Hepatocyte (in vitro differentiated cells): ENCODE measurements around the gene XRCC1. TPM values are rescaled to one million over a fixed set of nuclear protein-coding genes. Genes with fewer than 3 reads are reported as not detected.
"Not testable (repeated sequence)": the region's sequence is repeated elsewhere in the genome, so short reads cannot be mapped to it uniquely, and the experiment has no call there.

Experiments used
- DNase-seq: peaks from one replicate; pipeline ENCODE4 v3.0.0-alpha.2; 2016; ENCODE audit warnings: low spot score
- H2AFZ ChIP-seq: fragments of 200-600 bp; sonication (generic); 2 replicates; pipeline ENCODE4 v1.6.0; 2016; ENCODE audit warnings: antibody characterized with exemption, mild to moderate bottlenecking
- H3K27ac ChIP-seq: fragments of 200-600 bp; sonication (generic); 2 replicates; pipeline ENCODE4 v1.5.1; 2016; ENCODE audit warnings: mild to moderate bottlenecking
- H3K27me3 ChIP-seq: fragments of 200-600 bp; sonication (generic); 2 replicates; pipeline ENCODE4 v1.6.1; 2016
- H3K36me3 ChIP-seq: fragments of 200-600 bp; sonication (generic); replicated peaks from 2 replicates; pipeline ENCODE4 v1.5.1; 2016; ENCODE audit warnings: low read depth; ENCODE audit not compliant: insufficient read depth
- H3K4me1 ChIP-seq: fragments of 200-600 bp; sonication (generic); 2 replicates; pipeline ENCODE4 v1.5.1; 2016; ENCODE audit warnings: mild to moderate bottlenecking, moderate library complexity; ENCODE audit not compliant: insufficient read depth
- H3K4me2 ChIP-seq: fragments of 200-600 bp; sonication (generic); 2 replicates; pipeline ENCODE4 v1.6.0; 2016
- H3K4me3 ChIP-seq: fragments of 200-600 bp; sonication (generic); 2 replicates; pipeline ENCODE4 v1.5.1; 2016; ENCODE audit warnings: mild to moderate bottlenecking
- H3K79me2 ChIP-seq: fragments of 200-600 bp; sonication (generic); 2 replicates; pipeline ENCODE4 v1.6.0; 2017; ENCODE audit warnings: mild to moderate bottlenecking
- H3K9me2 ChIP-seq: fragments of 200-600 bp; sonication (generic); replicated peaks from 2 replicates; pipeline ENCODE4 v1.6.0; 2017; ENCODE audit warnings: mild to moderate bottlenecking; ENCODE audit not compliant: insufficient read depth
- H3K9me3 ChIP-seq: fragments of 200-600 bp; sonication (generic); 2 replicates; pipeline ENCODE4 v1.5.1; 2016; ENCODE audit warnings: low read depth, mild to moderate bottlenecking
- H4K20me1 ChIP-seq: fragments of 200-600 bp; sonication (generic); 2 replicates; pipeline ENCODE4 v1.6.0; 2016; ENCODE audit warnings: mild to moderate bottlenecking; ENCODE audit not compliant: insufficient read depth, poor library complexity, severe bottlenecking
- EZH2 ChIP-seq: fragments of 200-600 bp; sonication (generic); IDR thresholded peaks from 2 replicates; pipeline ENCODE4 v1.6.1; 2016; ENCODE audit warnings: antibody characterized with exemption, mild to moderate bottlenecking, borderline replicate concordance
- EZH2phosphoT487 ChIP-seq: fragments of 200-600 bp; sonication (generic); IDR thresholded peaks from one replicate; pipeline ENCODE4 v1.6.1; 2018; ENCODE audit warnings: antibody characterized with exemption, mild to moderate bottlenecking, low read depth, moderate library complexity; ENCODE audit not compliant: unreplicated experiment, severe bottlenecking
- WGBS: methylation state at CpG from one replicate; pipeline ENCODE4 v1.1.6; 2016; ENCODE audit warnings: low lambda C conversion rate; ENCODE audit errors: missing lambda C conversion rate; 5-methylcytosine and 5-hydroxymethylcytosine counted together
- polyA plus RNA-seq: library from polyadenylated mRNA; unstranded; fragments of >200 nt; fragmentation: Nextera tagmentation; extraction: Ambion mirVana; gene quantifications from 2 replicates; pipeline ENCODE4 v1.2.1, GENCODE V29; 2016
- total RNA-seq: library from RNA; depleted of rRNA; stranded (reverse); fragments of >200 nt; gene quantifications from 2 replicates; pipeline ENCODE4 v1.2.3, GENCODE V29; 2014
- TF ChIP-seq, protein P1 (sequence below): fragments of 200-600 bp; sonication (generic); IDR thresholded peaks from 2 replicates; pipeline ENCODE4 v1.5.1; 2016; ENCODE audit warnings: antibody characterized with exemption, mild to moderate bottlenecking; ENCODE audit not compliant: poor library complexity

Gene XRCC1
- total and polyA plus RNA-seq, 2 experiments from 2014 or later: 27.8 to 34.3 TPM

DNA sequence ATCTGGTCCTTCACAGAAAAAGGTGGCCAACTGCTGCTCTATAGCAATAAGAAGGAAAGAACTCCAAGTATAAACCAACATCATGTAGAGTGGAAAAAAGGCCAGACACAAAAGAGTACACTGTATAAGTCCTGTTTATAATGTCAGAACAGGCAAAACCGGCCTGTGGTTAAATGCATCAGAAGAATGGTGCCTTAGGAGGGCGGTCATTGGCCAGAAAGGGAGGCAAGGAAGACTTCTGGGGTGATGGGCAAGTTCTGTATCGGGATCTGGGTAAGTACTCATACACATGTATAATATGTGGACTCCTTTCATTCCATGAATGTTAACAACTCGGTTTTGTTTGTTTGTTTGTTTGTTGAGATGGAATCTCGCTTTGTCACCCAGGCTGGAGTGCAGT, 52.4 kb downstream of the XRCC1 start:
- H3K79me2 ChIP-seq: peaks cover 44% of the 10 kb centered on the region
- H3K4me2 ChIP-seq: no peak overlapping the region
- H3K27ac ChIP-seq: no peak overlapping the region
- H3K36me3 ChIP-seq: no peaks in the 10 kb centered on the region
- 85% methylated on average over 5 of the region's 5 CpGs for WGBS
- H3K9me3 ChIP-seq: no peaks in the 10 kb centered on the region
- no peaks in the 10 kb centered on the region for H3K9me2 ChIP-seq
- no peaks in the 10 kb centered on the region for H4K20me1 ChIP-seq
- no peaks in the 10 kb centered on the region for H3K27me3 ChIP-seq
- peaks cover 14% of the 10 kb centered on the region for H3K4me1 ChIP-seq
- DNase-seq: no peak
- no peak overlapping the region for H3K4me3 ChIP-seq
- H2AFZ ChIP-seq: no peak overlapping the region
- TF ChIP-seq EZH2 (no peak), EZH2phosphoT487 (no peak)
- TF ChIP-seq, protein P1, sequence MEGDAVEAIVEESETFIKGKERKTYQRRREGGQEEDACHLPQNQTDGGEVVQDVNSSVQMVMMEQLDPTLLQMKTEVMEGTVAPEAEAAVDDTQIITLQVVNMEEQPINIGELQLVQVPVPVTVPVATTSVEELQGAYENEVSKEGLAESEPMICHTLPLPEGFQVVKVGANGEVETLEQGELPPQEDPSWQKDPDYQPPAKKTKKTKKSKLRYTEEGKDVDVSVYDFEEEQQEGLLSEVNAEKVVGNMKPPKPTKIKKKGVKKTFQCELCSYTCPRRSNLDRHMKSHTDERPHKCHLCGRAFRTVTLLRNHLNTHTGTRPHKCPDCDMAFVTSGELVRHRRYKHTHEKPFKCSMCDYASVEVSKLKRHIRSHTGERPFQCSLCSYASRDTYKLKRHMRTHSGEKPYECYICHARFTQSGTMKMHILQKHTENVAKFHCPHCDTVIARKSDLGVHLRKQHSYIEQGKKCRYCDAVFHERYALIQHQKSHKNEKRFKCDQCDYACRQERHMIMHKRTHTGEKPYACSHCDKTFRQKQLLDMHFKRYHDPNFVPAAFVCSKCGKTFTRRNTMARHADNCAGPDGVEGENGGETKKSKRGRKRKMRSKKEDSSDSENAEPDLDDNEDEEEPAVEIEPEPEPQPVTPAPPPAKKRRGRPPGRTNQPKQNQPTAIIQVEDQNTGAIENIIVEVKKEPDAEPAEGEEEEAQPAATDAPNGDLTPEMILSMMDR: no peak

DNA sequence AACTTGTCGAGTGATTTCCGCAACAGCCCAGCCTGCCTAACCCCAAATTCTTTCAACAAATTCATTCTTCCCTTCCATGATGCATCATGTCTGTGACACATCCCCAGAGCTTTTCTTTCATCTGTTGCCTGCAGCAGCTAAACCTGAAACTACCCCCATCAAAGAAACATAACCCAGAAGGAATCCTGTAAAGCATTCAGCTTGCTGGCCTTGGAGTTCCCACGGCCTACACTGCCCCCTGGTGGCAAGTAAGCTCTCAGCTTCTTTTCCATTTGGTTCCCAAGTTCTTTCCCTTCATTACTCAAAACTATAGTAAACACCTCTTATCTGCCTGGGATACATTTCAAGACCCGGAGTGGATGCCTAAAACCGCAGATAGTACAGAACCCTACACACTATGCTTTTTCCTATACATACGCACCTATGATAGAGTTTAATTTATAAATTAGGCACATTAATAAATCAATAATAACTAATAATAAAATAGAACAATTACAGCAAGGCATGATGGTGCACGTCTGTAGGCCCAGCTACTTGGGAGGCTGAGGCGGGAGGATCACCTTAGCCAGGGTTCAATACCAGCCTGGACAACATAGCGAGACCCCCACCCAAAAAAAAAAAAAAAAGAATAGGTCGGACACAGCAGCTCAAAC, 55.8 kb downstream of the XRCC1 start:
- H2AFZ ChIP-seq: no peak overlapping the region
- H3K4me2 ChIP-seq: no peak overlapping the region
- WGBS: 52% methylated on average over 10 of the region's 10 CpGs
- peaks cover 32% of the 10 kb centered on the region for H3K79me2 ChIP-seq
- H3K27ac ChIP-seq: no peak overlapping the region
- no peak for TF ChIP-seq EZH2phosphoT487
- TF ChIP-seq, protein P1: peak; percentile 97
- H3K4me1 ChIP-seq: peaks cover 1% of the 10 kb centered on the region
- no peaks in the 10 kb centered on the region for H3K27me3 ChIP-seq
- no peak overlapping the region for H3K4me3 ChIP-seq
- no peaks in the 10 kb centered on the region for H3K9me3 ChIP-seq
- DNase-seq: peak; percentile 92
- no peaks in the 10 kb centered on the region for H3K36me3 ChIP-seq
- no peaks in the 10 kb centered on the region for H4K20me1 ChIP-seq
- no peaks in the 10 kb centered on the region for H3K9me2 ChIP-seq

DNA sequence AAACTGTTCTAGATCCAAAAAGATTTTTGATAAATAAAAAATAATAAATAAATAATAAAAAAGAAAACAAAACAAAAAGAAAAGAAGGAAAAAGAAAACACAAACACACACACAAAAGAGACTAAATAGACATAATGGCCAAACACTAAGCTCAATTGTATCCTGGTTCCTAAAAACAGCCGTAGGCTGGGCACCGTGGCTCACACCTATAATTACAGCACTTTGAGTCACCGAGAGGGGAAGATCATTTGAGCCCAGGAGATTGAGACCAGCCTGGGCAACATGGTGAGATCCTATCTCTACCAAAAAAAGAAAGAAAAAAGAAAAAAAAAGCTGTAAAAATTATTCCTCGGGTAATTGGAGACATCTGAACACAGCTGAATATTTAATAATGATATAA, 57.3 kb downstream of the XRCC1 start:
- no peak for DNase-seq
- Histone ChIP-seq H3K4me3 (no peak overlapping the region), H4K20me1 (no peaks in the 10 kb centered on the region), H3K4me2 (no peak overlapping the region), H3K27me3 (no peaks in the 10 kb centered on the region), H3K9me2 (no peaks in the 10 kb centered on the region), H3K4me1 (no peaks in the 10 kb centered on the region), H3K79me2 (peaks cover 19% of the 10 kb centered on the region), H2AFZ (no peak overlapping the region), H3K36me3 (no peaks in the 10 kb centered on the region), H3K9me3 (no peaks in the 10 kb centered on the region), H3K27ac (no peak overlapping the region)
- 64% methylated on average over 4 of the region's 4 CpGs for WGBS
- TF ChIP-seq EZH2phosphoT487 (no peak), EZH2 (no peak)
- TF ChIP-seq, protein P1: no peak

DNA sequence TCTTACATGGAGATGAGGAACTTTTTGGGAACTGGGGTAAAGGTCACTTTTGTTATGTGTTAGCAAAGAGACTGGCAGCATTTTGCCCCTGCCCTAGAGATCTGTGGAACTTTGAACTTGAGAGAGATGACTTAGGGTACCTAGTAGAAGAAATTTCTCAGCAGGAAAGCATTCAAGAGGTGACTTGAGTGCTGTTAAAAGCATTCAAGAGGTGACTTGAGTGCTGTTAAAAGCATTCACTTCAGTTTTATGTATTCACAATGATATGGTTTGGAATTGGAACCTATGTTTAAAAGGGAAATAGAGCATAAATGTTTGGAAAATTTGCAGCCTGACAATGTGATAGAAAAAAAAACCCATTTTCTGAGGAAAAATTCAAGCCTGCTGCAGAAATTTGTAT, 62.9 kb downstream of the XRCC1 start:
- H3K36me3 ChIP-seq, H3K27ac ChIP-seq, H3K4me2 ChIP-seq, H3K9me2 ChIP-seq, H3K27me3 ChIP-seq, H3K4me1 ChIP-seq, DNase-seq, H4K20me1 ChIP-seq, H2AFZ ChIP-seq, H3K4me3 ChIP-seq, H3K79me2 ChIP-seq, H3K9me3 ChIP-seq: not testable (repeated sequence)
